HepG2 (cell line): ENCODE results near the gene SATB2. TPM values are rescaled to one million over a fixed set of nuclear protein-coding genes. Genes with fewer than 3 reads are reported as not detected.

Experiments
- ATAC-seq: fragments of 200-7000 bp; cut with Tn5 transposase; 3 replicates; pipeline ENCODE4 v1.9.1; 2020; ENCODE audit warnings: mild to moderate bottlenecking, moderate library complexity
- BruUV-seq: library from RNA; stranded (reverse); fragments of 400-500 nt; replicated peaks from 2 replicates; lab custom pipeline; 2021; lab: Mats Ljungman, UMichigan
- CTCF ChIA-PET: fragments of 300-600 bp; formaldehyde crosslinking; extraction: SDS; loops from one replicate; lab custom pipeline; 2021; ENCODE audit warnings: low total read pairs, inconsistent platforms, low intra/inter-chr PET ratio; lab: Yijun Ruan, JAX
- POLR2A ChIA-PET: fragments of 350-600 bp; sonication (Branson Sonifier 250); formaldehyde crosslinking; loops from one replicate; lab custom pipeline; 2020; ENCODE audit warnings: antibody characterized with exemption, inconsistent platforms; lab: Yijun Ruan, JAX
- DNase-seq: peaks from one replicate; pipeline ENCODE4 v3.0.0-alpha.2; 2015; ENCODE audit warnings: low spot score
- FAIRE-seq: peaks from 3 replicates; lab custom pipeline; 2011; peaks lifted over from hg19 to GRCh38; lab: Jason Lieb, UNC
- H2AFZ ChIP-seq: one replicate; pipeline ENCODE4 v1.6.1; 2011; ENCODE audit warnings: low read length, inconsistent platforms
- H3K27ac ChIP-seq: fragments of 300-600 bp; 3 replicates; pipeline ENCODE4 v1.8.0; 2011; ENCODE audit warnings: mixed run types, mild to moderate bottlenecking, mixed read lengths, low read length, inconsistent platforms; ENCODE audit not compliant: insufficient read depth; ENCODE audit errors: extremely low read length
- H3K27me3 ChIP-seq, 2 experiments: fragments of 200-600 bp in 1 of 2; 2 replicates in 1 of 2; 3 replicates in 1 of 2; pipeline versions ENCODE4 v1.6.0 to v1.8.0; 2011; ENCODE audit warnings: low read length in 2 of 2, mild to moderate bottlenecking in 2 of 2, moderate library complexity in 2 of 2, inconsistent platforms in 1 of 2; ENCODE audit not compliant: insufficient read depth in 2 of 2, control insufficient read depth in 1 of 2
- H3K36me3 ChIP-seq, 2 experiments: fragments of 200-600 bp in 1 of 2; replicated peaks in 1 of 2; 2 replicates in 1 of 2; 3 replicates in 1 of 2; pipeline versions ENCODE4 v1.5.1 to v1.8.0; 2011; ENCODE audit warnings: low read length in 2 of 2, inconsistent platforms in 1 of 2; ENCODE audit not compliant: insufficient read depth in 2 of 2, control insufficient read depth in 1 of 2
- H3K4me1 ChIP-seq: 2 replicates; pipeline ENCODE4 v1.5.1; 2012; ENCODE audit warnings: low read length, inconsistent platforms; ENCODE audit not compliant: insufficient read depth
- H3K4me2 ChIP-seq: 2 replicates; pipeline ENCODE4 v1.6.0; 2011; ENCODE audit warnings: low read depth, low read length, inconsistent platforms
- H3K4me3 ChIP-seq, 3 experiments: fragments of 200-600 bp in 1 of 3; sonication (generic), shearing (Covaris generic) in 1 of 3; replicated peaks in 1 of 3; 2 replicates each; pipeline ENCODE4 v1.5.1; 2011 to 2016; ENCODE audit warnings: low read length in 3 of 3, inconsistent platforms in 2 of 3, low read depth in 2 of 3, mild to moderate bottlenecking in 2 of 3, control low read depth in 1 of 3, mixed read lengths in 1 of 3; ENCODE audit not compliant: insufficient read depth in 1 of 3
- H3K79me2 ChIP-seq: one replicate; pipeline ENCODE4 v1.6.1; 2011; ENCODE audit warnings: low read length, inconsistent platforms; ENCODE audit not compliant: insufficient read depth
- H3K9ac ChIP-seq: 2 replicates; pipeline ENCODE4 v1.6.0; 2011; ENCODE audit warnings: mild to moderate bottlenecking, low read depth, low read length, inconsistent platforms; ENCODE audit not compliant: insufficient read depth
- H3K9me3 ChIP-seq: 2 replicates; pipeline ENCODE4 v1.5.1; 2012; ENCODE audit warnings: mild to moderate bottlenecking, low read length
- H4K20me1 ChIP-seq: 2 replicates; pipeline ENCODE4 v1.6.0; 2011; ENCODE audit warnings: inconsistent platforms, mild to moderate bottlenecking, low read length, moderate library complexity; ENCODE audit not compliant: insufficient read depth
- MAFF ChIP-seq: IDR thresholded peaks from 2 replicates; pipeline ENCODE4 v1.6.1; 2011; ENCODE audit warnings: low read depth, low read length, improper control_type of control experiment
- MAFK ChIP-seq, 2 experiments: IDR thresholded peaks in 1 of 2; conservative IDR thresholded peaks in 1 of 2; 2 replicates each; pipeline ENCODE4 v1.6.1; 2011; ENCODE audit warnings: improper control_type of control experiment in 2 of 2, low read length in 2 of 2
- ZFP62 ChIP-seq: sonication (generic); formaldehyde crosslinking; IDR thresholded peaks from 2 replicates; pipeline ENCODE4 v1.4.0; 2020; ENCODE audit warnings: missing genetic modification reagents
- ZNF883 ChIP-seq: sonication (generic); formaldehyde crosslinking; IDR thresholded peaks from 2 replicates; pipeline ENCODE4 v1.5.1; 2020; ENCODE audit warnings: mild to moderate bottlenecking, missing genetic modification reagents; ENCODE audit errors: not compliant biosample characterization
- WGBS: methylation state at CpG from one replicate; pipeline ENCODE4 v1.1.6; 2017; ENCODE audit warnings: low lambda C conversion rate; 5-methylcytosine and 5-hydroxymethylcytosine counted together
- in situ Hi-C: cut with HindIII; loops from 2 replicates; pipeline ENCODE4 v1.10.0; 2017; ENCODE audit warnings: low pct_unique_long_range_greater_than_20kb; ENCODE audit not compliant: extremely low pct_ligation_motif_present
- intact Hi-C: fragments of 100-400 bp; cut with micrococcal nuclease; formaldehyde crosslinking; loops from one replicate; pipeline ENCODE4 v1.10.0; 2022; ENCODE audit not compliant: unreplicated experiment
- polyA plus RNA-seq, 8 experiments: library from polyadenylated mRNA; depleted of rRNA in 3 of 8; stranded (reverse) in 7 of 8; unstranded in 1 of 8; fragments of >200 nt; fragmentation: Illumina TruSeq in 4 of 8; extraction: Trizol in 4 of 8; gene quantifications; 2 replicates each; pipeline versions ENCODE4 v1.2.1 to v1.2.3, GENCODE V29; 2011 to 2016; ENCODE audit warnings: low read depth in 4 of 8, missing spikeins in 1 of 8, mixed read lengths in 1 of 8; ENCODE audit not compliant: insufficient read depth in 1 of 8
- total RNA-seq, 5 experiments: library from RNA; depleted of rRNA; stranded (reverse); fragments of >200 nt; fragmentation: Illumina TruSeq; extraction: Trizol; gene quantifications; 2 replicates each; pipeline ENCODE4 v1.2.3, GENCODE V29; 2016; ENCODE audit warnings: low read depth in 1 of 5
- TF ChIP-seq, protein P1 (sequence below): sonication (generic); formaldehyde crosslinking; IDR thresholded peaks from 2 replicates; pipeline ENCODE4 v1.8.1; 2023; ENCODE audit warnings: mild to moderate bottlenecking, moderate library complexity, missing genetic modification reagents
- TF ChIP-seq, protein P2 (sequence below): sonication (generic); formaldehyde crosslinking; IDR thresholded peaks from 2 replicates; pipeline ENCODE4 v1.4.0; 2020; ENCODE audit warnings: missing genetic modification reagents, borderline replicate concordance

The SATB2 gene
- total and polyA plus RNA-seq, 2 of the 13 experiments (the other 11 are each of a cell fraction or from before 2014, with no cell fraction given) = 2.5 to 5.5 TPM

DNA sequence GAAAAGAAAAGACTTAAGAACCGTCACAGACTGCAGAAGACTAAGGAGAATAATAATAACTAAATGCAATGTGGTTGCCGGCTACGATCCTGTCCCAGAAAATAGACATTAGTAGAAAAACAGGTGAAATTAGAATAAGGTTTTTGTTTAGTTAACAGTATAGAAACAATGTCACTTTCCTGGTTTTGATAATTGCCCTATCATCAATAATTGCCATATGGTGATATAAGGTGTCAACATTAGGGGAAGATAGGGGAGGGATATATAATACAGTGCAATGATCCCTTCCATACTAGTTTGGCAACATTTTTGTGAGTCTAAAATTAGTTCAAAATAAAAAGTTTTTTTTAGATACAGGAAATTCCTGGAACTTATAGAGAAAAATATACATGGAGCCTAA, 144.8 kb downstream of the SATB2 start:
- ATAC-seq = no peak
- no peak overlapping the region for H2AFZ ChIP-seq
- no peaks in the 10 kb centered on the region for H3K27me3 ChIP-seq
- no peak overlapping the region for H3K4me3 ChIP-seq
- H3K36me3 ChIP-seq = no peaks in the 10 kb centered on the region
- H3K9ac ChIP-seq = no peak overlapping the region
- no peak for FAIRE-seq
- ChIA-PET POLR2A (no interaction called here), CTCF (no interaction called here)
- in situ Hi-C loops (no loop called here), intact Hi-C loops (no loop called here)
- H3K79me2 ChIP-seq = no peaks in the 10 kb centered on the region
- H3K9me3 ChIP-seq = no peaks in the 10 kb centered on the region
- no TSS peak for BruUV-seq
- TF ChIP-seq, protein P1, sequence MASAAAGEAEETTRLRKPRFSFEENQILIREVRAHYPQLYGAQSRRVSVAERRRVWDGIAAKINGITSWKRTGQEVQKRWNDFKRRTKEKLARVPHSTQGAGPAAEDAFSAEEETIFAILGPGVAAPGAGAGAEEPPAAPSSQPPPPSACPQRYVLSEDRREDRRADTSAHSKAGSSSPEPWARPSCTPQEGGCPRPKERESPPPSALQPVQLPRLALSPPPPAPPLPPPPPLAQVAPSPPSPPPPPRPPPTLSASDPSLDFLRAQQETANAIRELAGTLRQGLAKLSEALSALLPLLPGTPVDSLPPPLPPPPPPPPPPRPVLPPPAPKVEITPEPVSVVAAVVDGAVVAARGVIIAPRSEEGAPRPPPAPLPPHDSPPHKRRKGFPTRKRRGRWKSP (CRISPR knock-in tag) = no peak
- peak; percentile 52 for TF ChIP-seq MAFF
- TF ChIP-seq MAFK (conservative IDR thresholded peaks at IDR 0.05 in 1 of 2, IDR thresholded peaks at IDR 0.05 in 1 of 2; ENCODE audit: low read length in 2 of 2) = peak; percentile 52 to 64; a peak in 3 of 4 replicates
- no peaks in the 10 kb centered on the region for H3K4me1 ChIP-seq
- no peak for DNase-seq
- H3K27ac ChIP-seq = no peak overlapping the region
- H3K4me2 ChIP-seq = no peak overlapping the region
- no peaks in the 10 kb centered on the region for H4K20me1 ChIP-seq
- WGBS = 77% methylated on average over 3 of the region's 3 CpGs

DNA sequence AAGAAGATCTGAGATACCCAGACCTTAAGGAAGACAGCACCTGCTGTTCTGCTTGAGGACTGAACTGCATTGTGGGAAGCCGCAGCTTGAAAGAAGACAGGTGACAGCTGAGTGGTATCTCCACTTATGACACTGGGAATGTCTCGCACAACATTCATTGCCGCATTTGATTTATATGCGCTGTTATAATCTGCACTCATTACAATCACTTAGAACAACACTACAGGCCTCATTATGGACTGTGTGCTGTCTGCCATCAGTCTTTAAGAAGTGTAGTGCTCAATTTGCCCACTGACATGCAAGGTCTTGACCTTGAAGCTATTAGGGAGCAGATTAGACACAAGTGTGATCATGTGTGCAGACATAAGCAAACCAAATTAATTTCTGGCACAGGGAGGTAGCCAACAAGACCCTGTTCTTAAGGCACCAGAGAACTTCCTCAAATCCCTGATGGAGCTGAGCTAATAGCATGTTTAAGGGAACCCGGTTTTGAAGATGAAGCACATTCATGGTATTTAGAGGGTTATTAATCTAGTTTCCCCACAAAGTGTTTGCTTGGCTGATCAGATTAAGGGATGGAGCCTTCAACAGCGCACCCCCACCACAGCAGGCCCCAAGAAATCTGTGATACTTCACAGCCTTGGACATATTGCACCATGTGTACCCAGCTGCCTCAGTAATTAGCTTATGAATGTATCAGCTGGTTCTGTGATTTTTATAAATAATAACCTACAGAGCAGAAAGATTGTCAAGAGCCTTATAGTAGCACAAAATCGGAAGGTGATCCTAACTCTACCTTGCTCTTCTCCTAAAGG, 146.8 kb downstream of the SATB2 start:
- no peak for DNase-seq
- TF ChIP-seq, protein P2, sequence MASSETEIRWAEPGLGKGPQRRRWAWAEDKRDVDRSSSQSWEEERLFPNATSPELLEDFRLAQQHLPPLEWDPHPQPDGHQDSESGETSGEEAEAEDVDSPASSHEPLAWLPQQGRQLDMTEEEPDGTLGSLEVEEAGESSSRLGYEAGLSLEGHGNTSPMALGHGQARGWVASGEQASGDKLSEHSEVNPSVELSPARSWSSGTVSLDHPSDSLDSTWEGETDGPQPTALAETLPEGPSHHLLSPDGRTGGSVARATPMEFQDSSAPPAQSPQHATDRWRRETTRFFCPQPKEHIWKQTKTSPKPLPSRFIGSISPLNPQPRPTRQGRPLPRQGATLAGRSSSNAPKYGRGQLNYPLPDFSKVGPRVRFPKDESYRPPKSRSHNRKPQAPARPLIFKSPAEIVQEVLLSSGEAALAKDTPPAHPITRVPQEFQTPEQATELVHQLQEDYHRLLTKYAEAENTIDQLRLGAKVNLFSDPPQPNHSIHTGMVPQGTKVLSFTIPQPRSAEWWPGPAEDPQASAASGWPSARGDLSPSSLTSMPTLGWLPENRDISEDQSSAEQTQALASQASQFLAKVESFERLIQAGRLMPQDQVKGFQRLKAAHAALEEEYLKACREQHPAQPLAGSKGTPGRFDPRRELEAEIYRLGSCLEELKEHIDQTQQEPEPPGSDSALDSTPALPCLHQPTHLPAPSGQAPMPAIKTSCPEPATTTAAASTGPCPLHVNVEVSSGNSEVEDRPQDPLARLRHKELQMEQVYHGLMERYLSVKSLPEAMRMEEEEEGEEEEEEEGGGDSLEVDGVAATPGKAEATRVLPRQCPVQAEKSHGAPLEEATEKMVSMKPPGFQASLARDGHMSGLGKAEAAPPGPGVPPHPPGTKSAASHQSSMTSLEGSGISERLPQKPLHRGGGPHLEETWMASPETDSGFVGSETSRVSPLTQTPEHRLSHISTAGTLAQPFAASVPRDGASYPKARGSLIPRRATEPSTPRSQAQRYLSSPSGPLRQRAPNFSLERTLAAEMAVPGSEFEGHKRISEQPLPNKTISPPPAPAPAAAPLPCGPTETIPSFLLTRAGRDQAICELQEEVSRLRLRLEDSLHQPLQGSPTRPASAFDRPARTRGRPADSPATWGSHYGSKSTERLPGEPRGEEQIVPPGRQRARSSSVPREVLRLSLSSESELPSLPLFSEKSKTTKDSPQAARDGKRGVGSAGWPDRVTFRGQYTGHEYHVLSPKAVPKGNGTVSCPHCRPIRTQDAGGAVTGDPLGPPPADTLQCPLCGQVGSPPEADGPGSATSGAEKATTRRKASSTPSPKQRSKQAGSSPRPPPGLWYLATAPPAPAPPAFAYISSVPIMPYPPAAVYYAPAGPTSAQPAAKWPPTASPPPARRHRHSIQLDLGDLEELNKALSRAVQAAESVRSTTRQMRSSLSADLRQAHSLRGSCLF = no peak
- no peak for TF ChIP-seq ZNF883 (CRISPR knock-in tag)
- TF ChIP-seq ZFP62 (CRISPR knock-in tag) = no peak
- no peak overlapping the region for H3K4me2 ChIP-seq
- FAIRE-seq = no peak
- no peaks in the 10 kb centered on the region for H4K20me1 ChIP-seq
- 75% methylated on average over 7 of the region's 7 CpGs for WGBS
- H3K9me3 ChIP-seq = no peaks in the 10 kb centered on the region
- CTCF ChIA-PET = no interaction called here
- no peak overlapping the region for H2AFZ ChIP-seq
- in situ Hi-C loops = no loop called here
- H3K36me3 ChIP-seq = no peaks in the 10 kb centered on the region
- POLR2A ChIA-PET = no interaction called here
- no peaks in the 10 kb centered on the region for H3K79me2 ChIP-seq
- H3K4me1 ChIP-seq = no peaks in the 10 kb centered on the region
- intact Hi-C loops = no loop called here
- BruUV-seq = no TSS peak
- H3K9ac ChIP-seq = no peak overlapping the region
- no peak overlapping the region for H3K27ac ChIP-seq
- ATAC-seq = no peak
- H3K27me3 ChIP-seq = no peaks in the 10 kb centered on the region
- no peak overlapping the region for H3K4me3 ChIP-seq
